AG09319 (cell line): ENCODE measurements around the gene CCR5AS.

Experiments used
- DNase-seq: peaks from one replicate; pipeline ENCODE4 v3.0.0-alpha.2; 2010; ENCODE audit warnings: low read depth; ENCODE audit errors: extremely low read depth
- CTCF ChIP-seq: IDR thresholded peaks from 2 replicates; pipeline ENCODE4 v1.5.1; 2011; ENCODE audit warnings: low read depth, mild to moderate bottlenecking, inconsistent platforms, low read length, moderate library complexity

The CCR5AS gene

GRCh38 chr3:46414739-46415138 lies 7.9 kb upstream of the CCR5AS start:
- DNase-seq = no peak
- no peak for TF ChIP-seq CTCF

GRCh38 chr3:46413951-46414350 lies 7.1 kb upstream of the CCR5AS start:
- no peak for TF ChIP-seq CTCF
- DNase-seq = no peak

DNA sequence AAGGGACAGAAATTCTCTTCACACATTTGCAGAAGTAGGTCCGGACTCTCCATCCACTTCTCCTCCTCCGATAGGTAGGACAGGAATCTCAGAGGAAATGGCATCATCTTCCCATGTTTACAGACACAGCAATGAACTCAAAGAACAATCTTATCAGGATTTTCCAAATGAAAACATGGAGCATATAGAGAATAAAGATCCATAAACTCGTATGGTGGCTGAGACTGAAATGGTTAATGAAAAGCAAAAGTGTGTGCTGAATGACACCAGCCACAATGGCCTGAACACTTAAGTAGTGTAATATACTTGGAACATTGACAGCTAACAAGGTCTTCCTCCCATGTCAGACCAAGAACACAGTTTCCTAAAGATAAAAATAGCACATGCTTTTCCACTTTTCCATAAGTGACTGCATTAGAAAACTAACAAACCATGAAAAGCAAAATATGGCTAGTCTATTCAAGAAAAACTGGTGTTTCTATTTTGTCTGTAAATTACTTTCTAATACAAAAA lies 6.0 kb upstream of the CCR5AS start:
- DNase-seq = no peak
- TF ChIP-seq CTCF = no peak

DNA sequence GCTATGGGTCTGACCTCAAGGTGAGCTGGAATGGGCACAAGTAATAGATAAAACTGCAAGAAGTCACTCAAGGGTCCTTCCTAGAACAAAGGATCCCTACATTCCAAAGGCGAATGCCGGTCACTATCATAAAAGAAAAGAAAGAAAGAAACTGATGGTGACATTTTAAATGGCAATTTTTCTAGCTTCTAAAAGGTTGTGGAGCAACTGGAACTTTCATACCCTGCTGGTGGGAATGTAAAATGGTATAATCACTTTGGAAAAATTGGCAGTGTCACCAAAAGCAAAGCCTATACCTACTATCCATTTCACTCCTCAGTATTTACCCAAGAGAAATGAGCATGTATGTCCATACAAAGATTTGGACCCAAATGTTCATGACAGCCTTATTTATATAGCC lies 4.4 kb upstream of the CCR5AS start:
- DNase-seq = no peak
- TF ChIP-seq CTCF = no peak; the same call in 1 of the 2 replicates

- TF ChIP-seq CTCF = no peak
- no peak for DNase-seq
Measured at GRCh38 chr3:46410669-46411068, 3.8 kb upstream of the CCR5AS start.

DNA sequence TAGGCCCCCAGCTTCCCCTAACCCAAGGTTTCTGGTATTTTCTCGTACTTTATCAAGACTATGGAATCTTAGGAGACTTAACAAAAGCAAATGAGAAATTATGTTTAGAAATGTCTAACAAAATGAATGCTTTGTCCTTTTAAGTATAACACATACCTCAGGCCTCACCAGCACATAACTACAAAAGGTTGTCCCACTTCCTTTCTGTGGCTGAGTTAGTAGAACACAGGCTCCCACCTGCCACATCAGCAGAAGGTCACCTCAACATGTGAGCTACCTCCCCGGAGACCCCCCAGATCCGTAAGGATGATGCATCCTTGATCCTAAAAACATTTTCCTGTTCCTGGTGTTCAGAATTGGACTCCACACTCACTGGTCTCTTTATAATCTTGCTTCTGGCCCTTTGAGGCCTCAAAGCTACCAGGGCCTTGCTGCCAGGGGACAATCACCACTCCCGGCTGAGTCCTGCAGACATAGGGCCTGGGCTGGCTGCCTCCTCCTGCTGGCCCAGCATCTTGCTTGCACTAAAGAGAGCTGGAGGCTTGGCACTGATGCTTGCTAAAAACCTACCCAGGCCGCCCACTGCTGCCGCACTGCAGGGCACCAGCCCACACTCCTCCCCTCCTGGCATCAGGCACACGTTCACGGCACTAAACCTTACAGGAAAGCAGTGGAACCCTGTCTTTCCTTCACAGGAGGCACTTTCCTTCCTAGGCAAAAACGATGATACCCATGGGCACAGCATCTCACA lies 3.0 kb upstream of the CCR5AS start:
- TF ChIP-seq CTCF = no peak

DNA sequence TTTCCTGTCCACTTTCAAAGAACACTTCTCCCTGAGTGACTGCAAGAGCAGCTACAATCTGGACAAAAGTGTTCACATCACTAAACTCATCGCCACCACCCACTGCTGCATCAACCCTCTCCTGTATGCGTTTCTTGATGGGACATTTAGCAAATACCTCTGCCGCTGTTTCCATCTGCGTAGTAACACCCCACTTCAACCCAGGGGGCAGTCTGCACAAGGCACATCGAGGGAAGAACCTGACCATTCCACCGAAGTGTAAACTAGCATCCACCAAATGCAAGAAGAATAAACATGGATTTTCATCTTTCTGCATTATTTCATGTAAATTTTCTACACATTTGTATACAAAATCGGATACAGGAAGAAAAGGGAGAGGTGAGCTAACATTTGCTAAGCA lies 2.0 kb upstream of the CCR5AS start:
- no peak for DNase-seq
- no peak for TF ChIP-seq CTCF

More for the DNA sequence above, 3.0 kb upstream of the CCR5AS start:
- no peak for DNase-seq
